Measurements from ENCODE around the gene PCSK6.

- TF ChIP-seq FOXM1 (IDR thresholded peaks at IDR 0.05; ENCODE audit: borderline replicate concordance, low read depth), result no peak
- TF ChIP-seq ZBTB7A (IDR thresholded peaks at IDR 0.05; ENCODE audit: low read depth), result no peak
Measured at GRCh38 chr15:101381671-101382212, 107.8 kb downstream of the PCSK6 start.

Data from Ishikawa (cell line).